ENCODE results near the gene SCG2. TPM values are rescaled to one million over a fixed set of nuclear protein-coding genes. Genes with fewer than 3 reads are reported as not detected.

Gene SCG2
- polyA plus RNA-seq, 2 donors, result 0.09 to 0.20 TPM

DNA sequence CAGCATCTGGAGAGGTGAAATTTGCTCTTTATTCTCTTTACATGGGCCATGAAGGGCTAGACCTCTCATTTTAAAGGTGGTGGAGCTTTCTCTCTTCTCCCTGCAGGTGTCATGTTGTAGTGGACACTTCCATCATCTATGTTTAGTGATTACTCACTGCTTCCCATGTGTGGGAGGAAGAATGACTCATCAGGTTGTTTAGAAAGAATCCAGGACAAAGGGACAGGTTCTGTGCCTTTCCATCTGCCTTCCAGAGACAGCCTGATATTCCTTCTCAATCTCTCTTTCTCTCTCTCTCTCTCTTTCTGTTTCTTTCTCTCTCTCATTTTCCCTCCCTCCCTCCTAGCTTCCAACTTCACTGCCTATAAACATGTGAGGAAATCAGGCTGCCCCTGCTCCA lies 38.7 kb downstream of the SCG2 start:
- Histone ChIP-seq H3K27ac (ENCODE audit: low read depth in 2 of 2, low read length in 1 of 2) (no peak overlapping the region), H3K9me3 (ENCODE audit: control insufficient read depth in 2 of 2, insufficient read depth in 1 of 2, low read depth in 1 of 2, low read length in 1 of 2) (peaks cover 0 to 2% of the 10 kb centered on the region in 2 donors), H3K4me3 (ENCODE audit: low read depth in 1 of 2, low read length in 2 of 2) (no peak overlapping the region), H3K4me1 (ENCODE audit: control insufficient read depth in 2 of 2, insufficient read depth in 2 of 2, low read length in 1 of 2) (no peaks in the 10 kb centered on the region), H3K27me3 (ENCODE audit: control insufficient read depth in 1 of 2, insufficient read depth in 2 of 2, low read length in 2 of 2) (no peaks in the 10 kb centered on the region), H3K36me3 (ENCODE audit: control insufficient read depth in 2 of 2, insufficient read depth in 2 of 2, low read length in 1 of 2) (no peaks in the 10 kb centered on the region)

DNA sequence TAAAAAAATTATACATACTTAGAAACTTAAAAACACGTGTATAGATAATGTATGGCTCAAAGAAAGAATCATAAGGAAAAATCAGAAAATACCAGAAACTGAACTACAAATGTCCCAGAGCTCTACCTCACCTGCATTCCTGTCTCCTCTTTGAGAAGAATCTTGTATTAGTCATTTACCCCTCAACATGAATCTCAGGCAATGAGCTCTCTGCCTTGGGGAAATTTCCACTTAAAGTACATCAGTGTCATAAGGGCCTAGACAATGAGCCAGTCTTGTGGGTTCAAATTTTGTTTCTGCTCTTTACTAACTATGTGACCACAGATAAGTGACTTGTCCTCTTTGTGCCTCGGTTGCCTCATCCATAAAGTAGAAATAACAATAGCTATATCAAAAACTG lies 40.1 kb downstream of the SCG2 start:
- Histone ChIP-seq H3K4me1 (ENCODE audit: control insufficient read depth in 2 of 2, insufficient read depth in 2 of 2, low read length in 1 of 2) (no peaks in the 10 kb centered on the region), H3K27me3 (ENCODE audit: control insufficient read depth in 1 of 2, insufficient read depth in 2 of 2, low read length in 2 of 2) (no peaks in the 10 kb centered on the region), H3K9me3 (ENCODE audit: control insufficient read depth in 2 of 2, insufficient read depth in 1 of 2, low read depth in 1 of 2, low read length in 1 of 2) (peaks cover 0 to 2% of the 10 kb centered on the region in 2 donors), H3K4me3 (ENCODE audit: low read depth in 1 of 2, low read length in 2 of 2) (no peak overlapping the region), H3K27ac (ENCODE audit: low read depth in 2 of 2, low read length in 1 of 2) (no peak overlapping the region), H3K36me3 (ENCODE audit: control insufficient read depth in 2 of 2, insufficient read depth in 2 of 2, low read length in 1 of 2) (no peaks in the 10 kb centered on the region)
- WGBS, 2 donors, result 80 to 85% methylated on average over 2 of the region's 2 CpGs

DNA sequence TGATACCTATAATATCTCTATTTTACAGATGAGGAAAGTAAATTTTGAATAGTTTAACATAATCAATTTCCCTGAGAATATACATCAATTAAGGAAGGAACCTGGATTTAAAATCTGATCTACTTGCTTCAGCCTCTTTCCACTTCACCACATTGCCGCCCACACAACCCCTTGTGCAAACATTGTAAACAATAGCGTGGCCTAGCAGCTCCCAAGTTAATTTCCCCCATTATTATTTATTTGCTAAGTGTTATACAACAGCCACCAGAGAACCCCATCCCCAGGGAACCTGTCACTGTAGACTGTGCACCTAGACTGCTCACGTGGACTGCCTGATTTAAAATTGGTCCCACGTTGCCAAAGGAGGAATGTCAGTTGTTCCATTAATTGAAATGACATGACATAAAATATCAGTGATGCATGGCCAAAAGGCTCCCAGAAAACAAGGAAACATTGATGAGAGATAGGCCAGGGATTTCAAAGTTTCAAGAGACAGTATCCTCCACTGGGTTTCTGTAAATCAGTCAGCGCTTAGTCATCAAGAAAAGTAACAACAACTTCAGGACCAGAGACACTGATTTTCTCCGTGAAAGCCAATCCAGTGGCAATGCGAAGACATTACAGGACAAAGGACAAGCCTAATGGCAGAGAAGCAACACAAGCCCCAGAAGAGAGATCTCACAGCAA lies 41.3 kb downstream of the SCG2 start:
- Histone ChIP-seq H3K27me3 (ENCODE audit: control insufficient read depth in 1 of 2, insufficient read depth in 2 of 2, low read length in 2 of 2) (no peaks in the 10 kb centered on the region), H3K4me3 (ENCODE audit: low read depth in 1 of 2, low read length in 2 of 2) (no peak overlapping the region), H3K4me1 (ENCODE audit: control insufficient read depth in 2 of 2, insufficient read depth in 2 of 2, low read length in 1 of 2) (no peaks in the 10 kb centered on the region), H3K27ac (ENCODE audit: low read depth in 2 of 2, low read length in 1 of 2) (no peak overlapping the region), H3K9me3 (ENCODE audit: control insufficient read depth in 2 of 2, insufficient read depth in 1 of 2, low read depth in 1 of 2, low read length in 1 of 2) (no peaks in the 10 kb centered on the region), H3K36me3 (ENCODE audit: control insufficient read depth in 2 of 2, insufficient read depth in 2 of 2, low read length in 1 of 2) (no peaks in the 10 kb centered on the region)
- 66 to 67% methylated on average over 7 of the region's 7 CpGs for WGBS, 2 donors

- Histone ChIP-seq H3K4me3 (ENCODE audit: low read depth in 1 of 2, low read length in 2 of 2) (no peak overlapping the region), H3K27ac (ENCODE audit: low read depth in 2 of 2, low read length in 1 of 2) (no peak overlapping the region), H3K36me3 (ENCODE audit: control insufficient read depth in 2 of 2, insufficient read depth in 2 of 2, low read length in 1 of 2) (no peaks in the 10 kb centered on the region), H3K27me3 (ENCODE audit: control insufficient read depth in 1 of 2, insufficient read depth in 2 of 2, low read length in 2 of 2) (no peaks in the 10 kb centered on the region), H3K4me1 (ENCODE audit: control insufficient read depth in 2 of 2, insufficient read depth in 2 of 2, low read length in 1 of 2) (no peaks in the 10 kb centered on the region), H3K9me3 (ENCODE audit: control insufficient read depth in 2 of 2, insufficient read depth in 1 of 2, low read depth in 1 of 2, low read length in 1 of 2) (no peaks in the 10 kb centered on the region)
- WGBS, 2 donors, result 34 to 42% methylated on average over 1 of the region's 1 CpG
Observed at GRCh38 chr2:223558970-223559369, 43.2 kb downstream of the SCG2 start.

GRCh38 chr2:223554923-223555322 lies 47.2 kb downstream of the SCG2 start:
- H3K27me3 ChIP-seq (ENCODE audit: control insufficient read depth in 1 of 2, insufficient read depth in 2 of 2, low read length in 2 of 2), result no peaks in the 10 kb centered on the region

GRCh38 chr2:223549215-223549614 lies 52.9 kb downstream of the SCG2 start:
- Histone ChIP-seq H3K9me3 (ENCODE audit: control insufficient read depth in 2 of 2, insufficient read depth in 1 of 2, low read depth in 1 of 2, low read length in 1 of 2) (no peaks in the 10 kb centered on the region), H3K27me3 (ENCODE audit: control insufficient read depth in 1 of 2, insufficient read depth in 2 of 2, low read length in 2 of 2) (no peaks in the 10 kb centered on the region), H3K27ac (ENCODE audit: low read depth in 2 of 2, low read length in 1 of 2) (no peak overlapping the region), H3K4me1 (ENCODE audit: control insufficient read depth in 2 of 2, insufficient read depth in 2 of 2, low read length in 1 of 2) (no peaks in the 10 kb centered on the region), H3K36me3 (ENCODE audit: control insufficient read depth in 2 of 2, insufficient read depth in 2 of 2, low read length in 1 of 2) (no peaks in the 10 kb centered on the region), H3K4me3 (ENCODE audit: low read depth in 1 of 2, low read length in 2 of 2) (no peak overlapping the region)
- WGBS, 2 donors, result 34 to 45% methylated on average over 8 of the region's 8 CpGs

More at GRCh38 chr2:223554923-223555322, 47.2 kb downstream of the SCG2 start:
- H3K27ac ChIP-seq (ENCODE audit: low read depth in 2 of 2, low read length in 1 of 2), result no peak overlapping the region
- no peaks in the 10 kb centered on the region for H3K36me3 ChIP-seq (ENCODE audit: control insufficient read depth in 2 of 2, insufficient read depth in 2 of 2, low read length in 1 of 2)
- no peak overlapping the region for H3K4me3 ChIP-seq (ENCODE audit: low read depth in 1 of 2, low read length in 2 of 2)
- WGBS, 2 donors, result 82 to 88% methylated on average over 3 of the region's 3 CpGs
- no peaks in the 10 kb centered on the region for H3K4me1 ChIP-seq (ENCODE audit: control insufficient read depth in 2 of 2, insufficient read depth in 2 of 2, low read length in 1 of 2)
- no peaks in the 10 kb centered on the region for H3K9me3 ChIP-seq (ENCODE audit: control insufficient read depth in 2 of 2, insufficient read depth in 1 of 2, low read depth in 1 of 2, low read length in 1 of 2)

DNA sequence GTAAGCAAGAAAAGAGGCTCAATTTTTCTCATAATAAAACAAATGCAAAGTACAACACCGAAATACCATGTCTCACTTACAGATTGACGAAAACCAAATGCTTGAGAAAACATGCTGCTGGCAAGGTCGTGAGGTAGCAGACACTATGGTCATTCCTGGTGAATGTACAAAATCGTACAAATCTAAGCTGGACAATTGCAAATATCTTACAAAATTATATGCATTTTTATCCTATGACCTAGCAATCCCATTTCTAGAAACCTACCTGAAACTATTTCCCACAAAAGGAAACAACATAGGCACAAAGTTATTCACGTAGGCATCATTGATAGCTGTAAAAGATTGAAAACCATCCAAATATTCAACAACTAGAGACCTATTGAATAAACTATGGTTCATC lies 54.0 kb downstream of the SCG2 start:
- WGBS, 2 donors, result 72 to 73% methylated on average over 5 of the region's 5 CpGs
- H3K9me3 ChIP-seq (ENCODE audit: control insufficient read depth in 2 of 2, insufficient read depth in 1 of 2, low read depth in 1 of 2, low read length in 1 of 2), result no peaks in the 10 kb centered on the region
- H3K36me3 ChIP-seq (ENCODE audit: control insufficient read depth in 2 of 2, insufficient read depth in 2 of 2, low read length in 1 of 2), result no peaks in the 10 kb centered on the region
- no peak overlapping the region for H3K4me3 ChIP-seq (ENCODE audit: low read depth in 1 of 2, low read length in 2 of 2)
- no peaks in the 10 kb centered on the region for H3K4me1 ChIP-seq (ENCODE audit: control insufficient read depth in 2 of 2, insufficient read depth in 2 of 2, low read length in 1 of 2)
- no peaks in the 10 kb centered on the region for H3K27me3 ChIP-seq (ENCODE audit: control insufficient read depth in 1 of 2, insufficient read depth in 2 of 2, low read length in 2 of 2)
- H3K27ac ChIP-seq (ENCODE audit: low read depth in 2 of 2, low read length in 1 of 2), result no peak overlapping the region

Other genes with a start within 250 kb of the SCG2 start
- 1 to 10 TPM; 2.2 to 5.7 TPM for gene AP1S3, start 235.2 kb upstream of the SCG2 start, polyA plus RNA-seq